ENCODE results near the gene OPA3.
"Not testable (repeated sequence)": the region's sequence is repeated elsewhere in the genome, so short reads cannot be mapped to it uniquely, and the experiment has no call there.

OPA3 gene

DNA sequence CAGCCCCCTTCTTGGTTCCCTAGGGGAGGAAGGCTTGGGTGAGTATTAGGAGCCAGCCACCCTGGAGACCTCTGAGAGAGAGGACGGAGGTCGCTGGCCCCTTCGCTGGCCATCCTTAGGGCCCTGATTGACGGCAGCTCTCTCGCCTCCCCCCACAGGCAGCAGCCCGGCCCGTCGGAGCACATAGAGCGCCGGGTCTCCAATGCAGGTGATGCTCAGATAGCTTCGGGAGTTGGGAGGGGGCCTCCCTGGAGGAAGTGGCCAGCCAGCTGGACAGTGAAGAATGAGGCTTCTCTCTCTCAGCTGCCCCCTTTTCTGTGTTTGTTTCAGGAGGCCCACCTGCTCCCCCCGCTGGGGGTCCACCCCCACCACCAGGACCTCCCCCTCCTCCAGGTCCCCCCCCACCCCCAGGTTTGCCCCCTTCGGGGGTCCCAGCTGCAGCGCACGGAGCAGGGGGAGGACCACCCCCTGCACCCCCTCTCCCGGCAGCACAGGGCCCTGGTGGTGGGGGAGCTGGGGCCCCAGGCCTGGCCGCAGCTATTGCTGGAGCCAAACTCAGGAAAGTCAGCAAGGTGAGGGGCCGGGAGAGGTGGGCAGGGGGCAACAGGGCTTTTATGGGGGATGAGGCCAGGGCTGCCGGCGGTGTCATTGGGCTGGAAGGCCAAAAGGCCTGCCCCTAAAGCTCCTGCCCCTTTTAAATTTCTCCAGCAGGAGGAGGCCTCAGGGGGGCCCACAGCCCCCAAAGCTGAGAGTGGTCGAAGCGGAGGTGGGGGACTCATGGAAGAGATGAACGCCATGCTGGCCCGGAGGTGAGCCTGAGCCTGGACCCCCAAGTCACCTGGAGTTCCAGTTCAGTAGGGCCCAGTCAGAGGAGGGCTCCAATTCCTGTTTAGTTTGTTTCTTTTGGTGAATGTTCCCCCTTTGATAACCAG lies 62.3 kb downstream of the OPA3 start:
- DNase-seq (ENCODE audit: low read depth), result no peak

GRCh38 chr19:45518469-45518826 lies 66.2 kb downstream of the OPA3 start:
- DNase-seq (ENCODE audit: low read depth), result no peak

DNA sequence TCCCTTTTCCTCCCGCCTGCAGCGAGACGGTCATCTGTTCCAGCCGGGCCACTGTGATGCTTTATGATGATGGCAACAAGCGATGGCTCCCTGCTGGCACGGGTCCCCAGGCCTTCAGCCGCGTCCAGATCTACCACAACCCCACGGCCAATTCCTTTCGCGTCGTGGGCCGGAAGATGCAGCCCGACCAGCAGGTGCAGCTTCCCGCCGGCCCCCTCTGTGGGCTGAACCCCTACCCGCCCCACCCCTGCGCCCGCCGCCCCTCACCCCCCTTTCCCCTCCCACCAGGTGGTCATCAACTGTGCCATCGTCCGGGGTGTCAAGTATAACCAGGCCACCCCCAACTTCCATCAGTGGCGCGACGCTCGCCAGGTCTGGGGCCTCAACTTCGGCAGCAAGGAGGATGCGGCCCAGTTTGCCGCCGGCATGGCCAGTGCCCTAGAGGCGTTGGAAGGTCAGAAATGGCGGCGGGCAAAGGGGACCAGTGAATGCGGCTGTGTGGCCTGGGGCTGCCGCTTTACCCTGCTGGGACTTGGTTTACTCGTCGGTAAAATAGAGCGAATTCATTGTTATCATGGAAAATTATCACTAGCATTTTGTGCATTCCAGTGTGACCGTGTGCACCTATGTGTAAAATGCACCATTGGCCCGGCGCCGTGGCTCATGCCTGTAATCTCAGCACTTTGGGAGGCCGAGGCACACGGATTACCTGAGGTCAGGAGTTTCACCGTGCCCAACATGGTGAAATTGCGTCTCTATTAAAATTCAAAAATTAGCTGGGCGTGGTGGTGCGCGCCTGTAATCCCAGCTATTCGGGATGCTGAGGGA lies 66.7 kb downstream of the OPA3 start:
- no peak for DNase-seq (ENCODE audit: low read depth)

- DNase-seq (ENCODE audit: low read depth), result no peak
Observed at GRCh38 chr19:45517238-45517637, 67.4 kb downstream of the OPA3 start.

DNA sequence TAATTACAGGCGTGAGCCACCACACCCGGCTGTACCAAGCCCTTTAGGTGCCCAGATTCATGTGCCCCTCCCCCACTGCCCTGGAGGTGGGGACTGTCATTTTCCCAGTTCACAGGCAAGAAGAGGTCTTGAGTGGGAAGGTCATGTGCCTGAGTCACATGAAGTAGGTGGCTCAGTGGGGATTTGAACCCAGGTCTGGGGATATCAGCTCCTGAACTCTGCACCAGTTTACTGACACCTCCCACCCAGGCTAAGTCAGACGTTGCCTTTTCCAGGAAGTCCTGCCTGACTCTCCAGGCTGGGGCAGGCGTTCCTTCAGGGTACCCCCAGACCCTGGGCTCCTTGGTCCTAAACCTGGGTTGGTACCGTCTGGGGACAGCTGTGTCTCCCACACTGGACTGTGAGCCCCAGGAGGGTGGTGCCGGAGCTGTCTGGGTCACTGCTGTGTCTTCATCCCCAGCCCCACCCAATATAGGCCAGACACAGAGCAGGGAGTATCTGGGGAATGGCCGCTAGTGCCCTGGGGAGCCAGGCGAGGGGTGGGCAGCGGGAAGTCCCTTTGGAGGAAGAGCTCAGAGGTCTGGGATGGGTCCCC lies 68.7 kb downstream of the OPA3 start:
- no peak for DNase-seq (ENCODE audit: low read depth)

DNA sequence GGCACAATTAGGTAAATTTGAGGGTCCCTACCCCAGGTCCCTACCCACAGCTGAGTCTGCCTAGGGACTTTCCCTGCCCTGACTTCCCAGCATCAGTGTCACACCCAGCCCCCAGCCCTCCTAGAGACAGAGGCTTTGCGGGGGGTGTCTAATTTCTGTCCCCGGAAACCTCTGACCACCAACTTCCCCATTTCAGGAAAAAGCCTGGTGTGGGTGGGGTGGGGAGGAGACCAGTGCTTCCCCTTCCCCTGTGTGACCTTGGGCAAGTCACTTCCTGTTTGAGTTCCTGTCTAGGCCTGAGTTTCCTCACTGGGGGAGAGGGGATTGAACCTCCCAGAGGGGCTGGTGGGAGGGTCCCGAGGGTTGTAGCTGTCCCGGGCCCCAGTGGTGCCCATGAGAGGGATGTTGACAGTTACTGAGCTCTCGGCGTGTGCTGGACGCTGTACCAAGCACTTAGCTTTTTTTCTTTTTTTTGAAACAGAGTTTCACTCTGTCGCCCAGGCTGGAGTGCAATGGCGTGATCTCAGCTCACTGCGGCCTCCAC lies 69.4 kb downstream of the OPA3 start:
- DNase-seq (ENCODE audit: low read depth), result no peak

- no peak for DNase-seq (ENCODE audit: low read depth)
Observed at GRCh38 chr19:45514376-45515051, 70.1 kb downstream of the OPA3 start.

GRCh38 chr19:45512881-45513483 lies 71.6 kb downstream of the OPA3 start:
- no peak for DNase-seq (ENCODE audit: low read depth)

- no peak for DNase-seq (ENCODE audit: low read depth)
Observed at GRCh38 chr19:45511074-45511473, 73.5 kb downstream of the OPA3 start.

DNA sequence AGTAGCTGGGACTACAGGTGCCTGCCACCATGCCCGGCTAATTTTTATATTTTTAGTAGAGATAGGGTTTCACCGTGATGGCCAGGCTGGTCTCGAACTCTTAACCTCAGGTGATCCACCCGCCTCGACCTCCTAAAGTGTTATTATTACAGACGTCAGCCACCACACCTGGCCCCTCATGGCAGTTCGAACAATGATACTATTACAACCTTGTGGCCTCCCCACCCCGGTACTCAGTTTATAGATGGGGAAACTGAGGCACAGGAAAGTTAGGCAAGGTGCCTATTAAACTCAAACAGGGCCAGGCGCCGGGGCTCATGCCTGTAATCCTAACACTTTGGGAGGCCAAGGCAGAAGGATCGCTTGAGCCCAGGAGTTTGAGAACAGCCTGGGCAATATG lies 74.2 kb downstream of the OPA3 start:
- not testable (repeated sequence) for DNase-seq (ENCODE audit: low read depth)

DNA sequence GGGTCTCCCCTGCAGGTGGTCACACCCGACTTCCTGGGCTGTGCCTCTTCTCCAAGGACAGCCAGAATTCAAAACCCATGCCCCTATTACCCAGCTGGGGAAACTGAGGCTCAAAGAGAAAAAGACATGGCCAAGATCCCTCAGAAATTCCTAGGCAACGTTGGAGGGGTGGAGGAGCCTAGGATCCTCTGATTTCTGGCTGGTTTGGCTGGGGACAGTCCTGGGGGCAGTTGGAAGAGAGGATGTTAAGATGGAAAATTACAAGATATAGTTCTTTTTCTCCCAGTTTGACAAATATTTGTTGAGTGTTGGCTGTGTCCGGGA lies 74.9 kb downstream of the OPA3 start:
- DNase-seq (ENCODE audit: low read depth), result no peak

DNA sequence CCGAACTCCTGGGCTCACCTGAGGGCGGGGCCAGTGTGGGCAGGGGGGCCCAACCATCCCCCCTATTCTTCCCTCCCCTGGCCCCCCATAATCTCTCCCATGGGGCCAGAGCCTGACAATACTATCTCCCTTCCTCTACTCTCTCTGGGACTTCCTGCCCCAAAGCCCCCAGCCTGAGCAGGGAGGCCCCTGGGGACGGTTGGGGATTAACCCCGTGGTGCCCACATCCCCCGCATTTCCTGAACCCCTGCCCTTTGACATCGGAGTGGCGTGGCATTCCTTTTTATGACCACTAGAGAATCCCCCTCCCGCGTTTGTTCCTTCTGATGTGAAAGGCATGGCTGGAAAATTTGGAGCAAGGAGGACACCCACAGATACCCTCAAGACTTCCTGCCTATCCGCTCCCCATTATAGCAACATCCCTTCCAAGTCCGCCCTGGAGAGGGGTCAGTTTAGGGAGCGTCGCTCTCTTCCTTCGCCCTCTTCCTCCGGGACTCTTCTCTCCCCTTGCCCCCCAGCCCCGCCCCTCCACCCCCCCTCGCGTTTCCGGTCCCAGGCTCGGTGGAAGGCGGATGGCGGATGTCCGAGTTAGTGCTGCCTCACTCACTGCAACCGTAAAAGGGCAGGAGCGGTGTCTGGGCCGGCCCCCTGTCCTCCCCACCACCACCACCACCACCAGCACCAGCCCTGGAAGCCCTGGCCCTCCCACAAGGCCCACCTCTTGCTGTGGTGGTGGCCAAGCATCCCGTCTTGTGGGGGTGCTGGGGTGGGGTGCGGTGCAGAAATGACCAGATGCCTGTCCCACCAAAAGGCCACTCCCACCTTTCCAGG lies 75.5 kb downstream of the OPA3 start:
- peak; percentile 70 for DNase-seq (ENCODE audit: low read depth)

DNA sequence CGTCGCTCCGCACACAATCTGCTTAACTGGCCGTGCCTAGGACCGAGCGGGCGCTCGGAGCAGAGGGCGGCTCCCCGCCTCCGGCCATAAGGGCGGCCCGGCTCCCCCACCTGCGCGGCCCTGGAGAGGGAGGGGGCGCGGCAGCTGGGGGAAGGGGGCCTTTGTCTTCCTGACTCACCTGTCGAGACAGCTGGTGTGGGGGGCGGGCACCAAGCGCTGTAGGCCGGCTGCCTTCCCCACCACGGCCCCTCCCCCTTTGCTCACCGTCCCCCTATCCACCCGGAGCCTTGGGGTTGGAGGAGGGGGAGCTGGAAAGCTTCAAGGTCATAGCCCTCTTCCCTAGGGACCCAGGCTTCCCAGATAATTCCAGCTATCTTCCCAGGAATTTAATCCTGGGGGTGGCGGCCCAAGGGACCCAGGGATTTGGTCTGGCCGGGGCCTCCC lies 76.2 kb downstream of the OPA3 start:
- DNase-seq (ENCODE audit: low read depth), result peak; percentile 45

- DNase-seq (ENCODE audit: low read depth), result no peak
Observed at GRCh38 chr19:45507872-45508416, 76.7 kb downstream of the OPA3 start.

- DNase-seq (ENCODE audit: low read depth), result peak; percentile 81
Observed at GRCh38 chr19:45506989-45507871, 77.4 kb downstream of the OPA3 start, which contains the start of gene VASP. Gene VASP (plus strand): TSS chr19:45507479. CDS start chr19:45507772, 293 bp downstream.

GRCh38 chr19:45506246-45506988 lies 78.2 kb downstream of the OPA3 start:
- DNase-seq (ENCODE audit: low read depth), result peak; percentile 88

DNA sequence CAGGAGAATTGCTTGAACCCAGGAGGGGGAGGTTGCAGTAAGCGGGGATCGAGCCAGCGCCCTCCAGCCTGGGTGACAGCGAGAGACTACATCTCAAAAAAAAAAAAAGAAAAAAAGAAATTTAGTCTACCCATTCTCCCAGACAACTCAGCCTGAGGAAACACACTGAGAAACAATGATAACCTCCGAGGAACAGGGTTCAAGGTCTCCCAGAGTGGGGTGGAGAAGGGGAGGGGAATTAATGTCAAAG lies 78.7 kb downstream of the OPA3 start:
- no peak for DNase-seq (ENCODE audit: low read depth)

GRCh38 chr19:45505151-45505995 lies 79.2 kb downstream of the OPA3 start:
- no peak for DNase-seq (ENCODE audit: low read depth)

Measured in amniotic epithelial cell (primary cell).